Pons (tissue), 1 donor: Measurements from ENCODE around the gene BCAS4.

Source experiments
- DNase-seq: peaks from one replicate; pipeline ENCODE4 v3.0.0-alpha.2; 2016; ENCODE audit warnings: low spot score

Gene BCAS4

GRCh38 chr20:50855498-50856474 lies 60.9 kb downstream of the BCAS4 start:
- no peak for DNase-seq

GRCh38 chr20:50856475-50857041 lies 61.7 kb downstream of the BCAS4 start:
- DNase-seq = no peak

- no peak for DNase-seq
These were observed 62.5 kb downstream of the BCAS4 start for GRCh38 chr20:50857348-50857747.

- DNase-seq = no peak
These were observed 63.7 kb downstream of the BCAS4 start for GRCh38 chr20:50858525-50858924.

GRCh38 chr20:50859161-50859560 lies 64.3 kb downstream of the BCAS4 start:
- no peak for DNase-seq

- DNase-seq = no peak
These were observed 66.2 kb downstream of the BCAS4 start for GRCh38 chr20:50861012-50861411.

- DNase-seq = no peak
These were observed 67.7 kb downstream of the BCAS4 start for GRCh38 chr20:50862546-50862945.

- DNase-seq = no peak
These were observed 70.3 kb downstream of the BCAS4 start for GRCh38 chr20:50865114-50865513.

- no peak for DNase-seq
These were observed 70.7 kb downstream of the BCAS4 start for GRCh38 chr20:50865591-50865990.

GRCh38 chr20:50866036-50866685 lies 71.3 kb downstream of the BCAS4 start:
- DNase-seq = no peak

- no peak for DNase-seq
These were observed 72.0 kb downstream of the BCAS4 start for GRCh38 chr20:50866831-50867230.

- DNase-seq = no peak
These were observed 72.9 kb downstream of the BCAS4 start for GRCh38 chr20:50867805-50868204.

- no peak for DNase-seq
These were observed 73.9 kb downstream of the BCAS4 start for GRCh38 chr20:50868509-50869495.

- no peak for DNase-seq
These were observed 75.8 kb downstream of the BCAS4 start for GRCh38 chr20:50870561-50871161.

- no peak for DNase-seq
These were observed 77.9 kb downstream of the BCAS4 start for GRCh38 chr20:50872560-50873425.

GRCh38 chr20:50873585-50873984 lies 78.7 kb downstream of the BCAS4 start:
- no peak for DNase-seq

- no peak for DNase-seq
These were observed 79.4 kb downstream of the BCAS4 start for GRCh38 chr20:50874111-50874757.

GRCh38 chr20:50874758-50875665 lies 80.2 kb downstream of the BCAS4 start:
- DNase-seq = no peak
